Endothelial cell of umbilical vein (primary cell): ENCODE data around the gene KIAA1549. TPM values are rescaled to one million over a fixed set of nuclear protein-coding genes. Genes with fewer than 3 reads are reported as not detected.
"Not testable (repeated sequence)": the region's sequence is repeated elsewhere in the genome, so short reads cannot be mapped to it uniquely, and the experiment has no call there.

Experiments used
- BruUV-seq: library from RNA; stranded (reverse); fragments of 400-500 nt; replicated peaks from 2 replicates; lab custom pipeline; 2021; lab: Mats Ljungman, UMichigan
- CTCF ChIA-PET: fragments of 300-600, 350-600 bp; sonication (Branson Sonifier 250); formaldehyde crosslinking; loops from one replicate; lab custom pipeline; 2021; ENCODE audit warnings: antibody characterized with exemption, inconsistent platforms; lab: Charles Lee
- POLR2A ChIA-PET: fragments of 300-600, 350-600 bp; sonication (Branson Sonifier 250); formaldehyde crosslinking; loops from one replicate; lab custom pipeline; 2021; ENCODE audit warnings: antibody characterized with exemption, inconsistent platforms; lab: Charles Lee
- DNase-seq: peaks from one replicate; pipeline ENCODE4 v3.0.0-alpha.2; 2011; ENCODE audit warnings: low read depth, low spot score
- FAIRE-seq: peaks from 2 replicates; lab custom pipeline; 2011; peaks lifted over from hg19 to GRCh38; lab: Jason Lieb, UNC
- H2AFZ ChIP-seq: 2 replicates; pipeline ENCODE4 v1.6.0; 2012; ENCODE audit warnings: low read depth, low read length, control low read depth, inconsistent platforms
- H3K27ac ChIP-seq: 2 replicates; pipeline ENCODE4 v1.5.1; 2011; ENCODE audit warnings: low read depth, mild to moderate bottlenecking, control low read depth, low read length, moderate library complexity; ENCODE audit not compliant: insufficient read depth
- H3K27me3 ChIP-seq, 2 experiments: 2 replicates each; pipeline versions ENCODE4 v1.6.0 to v1.6.1; 2011; ENCODE audit warnings: low read length in 2 of 2, mixed read lengths in 1 of 2; ENCODE audit not compliant: control insufficient read depth in 2 of 2, insufficient read depth in 2 of 2
- H3K36me3 ChIP-seq, 2 experiments: 2 replicates in 1 of 2; 3 replicates in 1 of 2; pipeline ENCODE4 v1.5.1; 2011; ENCODE audit warnings: low read length in 2 of 2, mild to moderate bottlenecking in 1 of 2, moderate library complexity in 1 of 2; ENCODE audit not compliant: control insufficient read depth in 2 of 2, insufficient read depth in 2 of 2; ENCODE audit errors: extremely low read depth in 1 of 2
- H3K4me1 ChIP-seq: 3 replicates; pipeline ENCODE4 v1.5.1; 2011; ENCODE audit warnings: mild to moderate bottlenecking, low read length; ENCODE audit not compliant: control insufficient read depth, insufficient read depth; ENCODE audit errors: extremely low read depth
- H3K4me2 ChIP-seq: 2 replicates; pipeline ENCODE4 v1.6.1; 2011; ENCODE audit warnings: low read length, control low read depth, mixed read lengths; ENCODE audit not compliant: insufficient read depth
- H3K4me3 ChIP-seq, 3 experiments: fragments of 200-600 bp in 1 of 3; sonication (generic), shearing (Covaris generic) in 1 of 3; replicated peaks in 1 of 3; 2 replicates each; pipeline ENCODE4 v1.5.1; 2011 to 2016; ENCODE audit warnings: control low read depth in 3 of 3, low read length in 3 of 3, mild to moderate bottlenecking in 2 of 3, inconsistent platforms in 1 of 3, low read depth in 1 of 3, moderate library complexity in 1 of 3; ENCODE audit not compliant: insufficient read depth in 1 of 3
- H3K79me2 ChIP-seq: 2 replicates; pipeline ENCODE4 v1.6.0; 2012; ENCODE audit warnings: low read length, inconsistent platforms; ENCODE audit not compliant: control insufficient read depth, insufficient read depth
- H3K9ac ChIP-seq: replicated peaks from 2 replicates; pipeline ENCODE3; 2011; ENCODE audit warnings: low read length, control low read depth; ENCODE audit not compliant: insufficient read depth; ENCODE audit errors: extremely low read depth
- H3K9me1 ChIP-seq: replicated peaks from 3 replicates; pipeline ENCODE4 v1.6.0; 2011; ENCODE audit warnings: mild to moderate bottlenecking, low read length; ENCODE audit not compliant: control insufficient read depth, insufficient read depth; ENCODE audit errors: extremely low read depth
- H3K9me3 ChIP-seq: replicated peaks from 2 replicates; pipeline ENCODE4 v1.5.1; 2012; ENCODE audit warnings: low read length, inconsistent platforms; ENCODE audit not compliant: control insufficient read depth, insufficient read depth
- H4K20me1 ChIP-seq: replicated peaks from 2 replicates; pipeline ENCODE3; 2011; ENCODE audit warnings: mild to moderate bottlenecking, low read length; ENCODE audit not compliant: control insufficient read depth, insufficient read depth; ENCODE audit errors: extremely low read depth
- EZH2 ChIP-seq: IDR thresholded peaks from 2 replicates; pipeline ENCODE4 v1.6.1; 2012; ENCODE audit warnings: borderline replicate concordance, low read depth, mild to moderate bottlenecking, moderate library complexity, low read length, inconsistent platforms; ENCODE audit not compliant: severe bottlenecking
- FOS ChIP-seq: IDR thresholded peaks from 2 replicates; pipeline ENCODE4 v1.6.1; 2011; ENCODE audit warnings: mild to moderate bottlenecking, low read length, moderate library complexity, borderline replicate concordance; ENCODE audit not compliant: insufficient read depth
- GATA2 ChIP-seq: IDR thresholded peaks from 2 replicates; pipeline ENCODE4 v1.7.0; 2011; ENCODE audit warnings: low read depth, mild to moderate bottlenecking, moderate library complexity, mixed read lengths, low read length; ENCODE audit not compliant: insufficient read length, insufficient read depth
- JUN ChIP-seq: IDR thresholded peaks from 2 replicates; pipeline ENCODE4 v1.6.1; 2011; ENCODE audit warnings: borderline replicate concordance, low read depth; ENCODE audit not compliant: insufficient read length, insufficient read depth
- MAX ChIP-seq: IDR thresholded peaks from 2 replicates; pipeline ENCODE4 v1.6.1; 2011; ENCODE audit not compliant: insufficient read depth, insufficient read length
- MYC ChIP-seq: IDR thresholded peaks from one replicate; pipeline ENCODE4 v1.6.1; 2011; ENCODE audit warnings: mild to moderate bottlenecking, low read depth, low read length
- POLR2A ChIP-seq: IDR thresholded peaks from 2 replicates; pipeline ENCODE4 v1.6.1; 2012; ENCODE audit warnings: low read depth, mild to moderate bottlenecking, control low read depth, low read length
- POLR2AphosphoS5 ChIP-seq: IDR thresholded peaks from 2 replicates; pipeline ENCODE4 v1.6.1; 2012; ENCODE audit warnings: low read depth, mild to moderate bottlenecking, control low read depth, low read length, moderate library complexity; ENCODE audit not compliant: insufficient read depth
- dilution Hi-C: fragments of 300-500 bp; cut with MboI; formaldehyde crosslinking; loops from one replicate; pipeline ENCODE4 v1.15.0; 2019; ENCODE audit warnings: low sequenced_read_pairs; ENCODE audit not compliant: extremely low pct_ligation_motif_present
- intact Hi-C: fragments of 100-400 bp; cut with micrococcal nuclease; formaldehyde crosslinking; loops from one replicate; pipeline ENCODE4 v1.10.0; 2022
- polyA plus RNA-seq, 4 experiments: library from polyadenylated mRNA; depleted of rRNA in 3 of 4; stranded (reverse) in 3 of 4; unstranded in 1 of 4; fragments of >200 nt; gene quantifications; 2 replicates each; pipeline versions ENCODE4 v1.2.1 to v1.2.3, GENCODE V29; 2011 to 2012; ENCODE audit warnings: missing spikeins in 1 of 4
- total RNA-seq: library from RNA; stranded (reverse); gene quantifications from 2 replicates; pipeline ENCODE4 v1.2.3, GENCODE V29; 2021
- TF ChIP-seq, protein P1 (sequence below), 2 donors: IDR thresholded peaks; 1 replicate in 1 of 2; 2 replicates in 1 of 2; pipeline ENCODE4 v1.5.1; 2011; ENCODE audit warnings: low read length in 2 of 2, mild to moderate bottlenecking in 2 of 2, moderate library complexity in 2 of 2, control low read depth in 1 of 2, inconsistent platforms in 1 of 2, low read depth in 1 of 2; ENCODE audit not compliant: insufficient read depth in 1 of 2; ENCODE audit errors: extremely low read depth in 1 of 2

KIAA1549 gene
- total and polyA plus RNA-seq, 2 donors (not counting 3 experiments of a cell fraction or from before 2014, with no cell fraction given), result 4.6 to 10.9 TPM

DNA sequence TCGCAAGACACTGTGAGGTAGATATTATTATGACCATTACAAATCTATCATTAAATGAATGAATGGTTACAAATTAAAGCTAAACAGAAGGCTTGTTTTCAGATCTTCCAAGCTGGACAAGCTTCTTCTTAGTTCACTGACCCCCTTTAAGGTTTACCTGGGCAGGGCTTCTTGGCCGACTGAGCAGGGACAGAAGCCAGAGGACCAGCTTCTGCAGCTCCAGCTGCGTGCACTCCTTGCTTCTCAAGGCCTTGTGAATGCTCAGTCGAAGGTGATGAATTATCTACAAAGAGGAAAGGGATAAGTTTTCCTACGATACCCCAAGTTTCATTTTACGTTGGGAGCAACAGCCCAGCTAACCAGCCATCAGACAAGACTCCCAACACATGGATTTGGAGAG, 45.4 kb upstream of the KIAA1549 start:
- ChIA-PET CTCF (interaction anchor here (1.0 to 4.4 kb wide), 3 partner anchors 9 to 140 kb away, joined by 3 to 18 read pairs (median 3); no protein-coding TSS in a partner anchor), POLR2A (interaction anchor here (0.7 kb wide), 1 partner anchor 33 kb away, joined by 3 read pairs; no protein-coding TSS in a partner anchor)
- Histone ChIP-seq H3K36me3 (peaks cover 17 to 26% of the 10 kb centered on the region in 2 experiments), H3K79me2 (no peaks in the 10 kb centered on the region), H3K27me3 (no peaks in the 10 kb centered on the region), H3K4me1 (no peaks in the 10 kb centered on the region), H3K9me3 (no peaks in the 10 kb centered on the region), H3K9ac (no peak overlapping the region), H2AFZ (no peak overlapping the region), H4K20me1 (no peaks in the 10 kb centered on the region), H3K27ac (no peak overlapping the region), H3K4me2 (no peak overlapping the region), H3K9me1 (no peaks in the 10 kb centered on the region), H3K4me3 (no peak overlapping the region)
- TF ChIP-seq FOS (no peak), JUN (no peak), MAX (no peak), POLR2AphosphoS5 (no peak), POLR2A (no peak), EZH2 (no peak), MYC (no peak), GATA2 (no peak)
- TF ChIP-seq, protein P1, sequence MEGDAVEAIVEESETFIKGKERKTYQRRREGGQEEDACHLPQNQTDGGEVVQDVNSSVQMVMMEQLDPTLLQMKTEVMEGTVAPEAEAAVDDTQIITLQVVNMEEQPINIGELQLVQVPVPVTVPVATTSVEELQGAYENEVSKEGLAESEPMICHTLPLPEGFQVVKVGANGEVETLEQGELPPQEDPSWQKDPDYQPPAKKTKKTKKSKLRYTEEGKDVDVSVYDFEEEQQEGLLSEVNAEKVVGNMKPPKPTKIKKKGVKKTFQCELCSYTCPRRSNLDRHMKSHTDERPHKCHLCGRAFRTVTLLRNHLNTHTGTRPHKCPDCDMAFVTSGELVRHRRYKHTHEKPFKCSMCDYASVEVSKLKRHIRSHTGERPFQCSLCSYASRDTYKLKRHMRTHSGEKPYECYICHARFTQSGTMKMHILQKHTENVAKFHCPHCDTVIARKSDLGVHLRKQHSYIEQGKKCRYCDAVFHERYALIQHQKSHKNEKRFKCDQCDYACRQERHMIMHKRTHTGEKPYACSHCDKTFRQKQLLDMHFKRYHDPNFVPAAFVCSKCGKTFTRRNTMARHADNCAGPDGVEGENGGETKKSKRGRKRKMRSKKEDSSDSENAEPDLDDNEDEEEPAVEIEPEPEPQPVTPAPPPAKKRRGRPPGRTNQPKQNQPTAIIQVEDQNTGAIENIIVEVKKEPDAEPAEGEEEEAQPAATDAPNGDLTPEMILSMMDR (IDR thresholded peaks at IDR 0.05; ENCODE audit: extremely low read depth in 1 of 2, insufficient read depth in 1 of 2, low read depth in 1 of 2, low read length in 2 of 2), result no peak
- FAIRE-seq (no peak), DNase-seq (no peak)
- dilution Hi-C loops, result no loop called here
- intact Hi-C loops, result no loop called here
- BruUV-seq, result no TSS peak

DNA sequence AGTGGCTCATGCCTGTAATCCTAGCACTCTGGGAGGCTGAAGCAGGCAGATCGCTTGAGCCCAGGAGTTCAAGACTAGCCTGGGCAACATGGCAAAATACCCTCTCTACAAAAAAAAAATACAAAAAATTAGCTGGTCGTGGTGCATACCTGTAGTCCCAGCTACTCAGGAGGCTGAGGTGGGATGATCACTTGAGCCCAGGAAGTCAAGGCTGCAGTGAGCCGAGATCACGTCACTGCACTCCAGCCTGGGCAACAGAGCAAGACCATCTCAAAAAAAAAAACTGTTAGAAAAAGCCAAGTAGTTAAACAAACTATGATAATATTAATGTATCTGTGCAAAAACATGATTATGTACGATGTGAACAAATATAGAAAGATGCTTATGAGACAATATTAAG, 44.7 kb upstream of the KIAA1549 start:
- H3K27ac ChIP-seq, H3K4me1 ChIP-seq, H3K9me3 ChIP-seq, H3K27me3 ChIP-seq, FAIRE-seq, DNase-seq, H3K9ac ChIP-seq, intact Hi-C loops, H3K4me3 ChIP-seq, H3K9me1 ChIP-seq, H4K20me1 ChIP-seq, H3K79me2 ChIP-seq, BruUV-seq, H2AFZ ChIP-seq, dilution Hi-C loops, H3K4me2 ChIP-seq, POLR2A ChIA-PET: not testable (repeated sequence)
- CTCF ChIA-PET, result interaction anchor here (1.0 to 4.4 kb wide), 3 partner anchors 8 to 139 kb away, joined by 3 to 18 read pairs (median 3); no protein-coding TSS in a partner anchor
- peaks cover 17 to 26% of the 10 kb centered on the region in 2 experiments for H3K36me3 ChIP-seq
